CD4-positive, alpha-beta memory T cell (primary cell): ENCODE results near the gene VPS13D. TPM values are rescaled to one million over a fixed set of nuclear protein-coding genes. Genes with fewer than 3 reads are reported as not detected.

Experiments used
- CTCF ChIA-PET: fragments of 350-600 bp; sonication (Branson Sonifier 250); formaldehyde crosslinking; loops from one replicate; lab custom pipeline; 2021; ENCODE audit warnings: inconsistent platforms; ENCODE audit not compliant: partially characterized antibody; lab: Charles Lee
- POLR2A ChIA-PET: fragments of 350-600 bp; sonication (Branson Sonifier 250); formaldehyde crosslinking; loops from one replicate; lab custom pipeline; 2021; ENCODE audit not compliant: partially characterized antibody; lab: Charles Lee
- DNase-seq, 5 donors: peaks; one replicate each; pipeline versions ENCODE4 v3.0.0 to v3.0.0-alpha.2; 2020 to 2022; ENCODE audit warnings: mixed read lengths in 1 of 5
- H3K27ac ChIP-seq: one replicate; pipeline ENCODE4 v1.7.0; 2013; ENCODE audit warnings: low read depth, low read length
- H3K27me3 ChIP-seq: 2 replicates; pipeline ENCODE4 v1.7.0; 2013; ENCODE audit warnings: mild to moderate bottlenecking, low read length, moderate library complexity; ENCODE audit not compliant: insufficient read depth
- H3K36me3 ChIP-seq: 2 replicates; pipeline ENCODE4 v1.7.0; 2013; ENCODE audit warnings: mild to moderate bottlenecking, low read length, moderate library complexity; ENCODE audit not compliant: insufficient read depth
- H3K4me1 ChIP-seq: 2 replicates; pipeline ENCODE4 v1.7.0; 2013; ENCODE audit warnings: mild to moderate bottlenecking, low read length, moderate library complexity; ENCODE audit not compliant: insufficient read depth
- H3K4me3 ChIP-seq, 2 donors: one replicate each; pipeline ENCODE4 v1.7.0; 2013; ENCODE audit warnings: low read length in 2 of 2, mild to moderate bottlenecking in 1 of 2
- H3K9me3 ChIP-seq, 2 donors: one replicate each; pipeline ENCODE4 v1.7.0; 2013; ENCODE audit warnings: low read length in 2 of 2, control low read depth in 1 of 2; ENCODE audit not compliant: control insufficient read depth in 1 of 2
- H3K27ac Mint-ChIP-seq, 7 donors: one replicate each; pipeline ENCODE4 v1.8.0; 2020 to 2021; ENCODE audit warnings: mixed read lengths in 7 of 7, mild to moderate bottlenecking in 6 of 7, inconsistent platforms in 3 of 7, moderate library complexity in 3 of 7
- H3K27me3 Mint-ChIP-seq, 2 donors: one replicate each; pipeline ENCODE4 v1.8.0; 2020 to 2021; ENCODE audit warnings: mixed read lengths in 2 of 2
- H3K36me3 Mint-ChIP-seq, 2 donors: one replicate each; pipeline ENCODE4 v1.8.0; 2020 to 2021; ENCODE audit warnings: mixed read lengths in 2 of 2, inconsistent platforms in 1 of 2, mild to moderate bottlenecking in 1 of 2
- H3K4me1 Mint-ChIP-seq, 4 donors: one replicate each; pipeline ENCODE4 v1.8.0; 2020 to 2021; ENCODE audit warnings: mixed read lengths in 4 of 4, mild to moderate bottlenecking in 1 of 4
- H3K4me3 Mint-ChIP-seq, 8 donors: one replicate each; pipeline ENCODE4 v1.8.0; 2020 to 2021; ENCODE audit warnings: mixed read lengths in 8 of 8, mild to moderate bottlenecking in 7 of 8, moderate library complexity in 6 of 8, inconsistent platforms in 3 of 8
- H3K9me3 Mint-ChIP-seq, 8 donors: one replicate each; pipeline ENCODE4 v1.8.0; 2020 to 2021; ENCODE audit warnings: mixed read lengths in 8 of 8, mild to moderate bottlenecking in 5 of 8, inconsistent platforms in 3 of 8, moderate library complexity in 1 of 8
- intact Hi-C: fragments of 100-400 bp; cut with micrococcal nuclease; formaldehyde crosslinking; loops from one replicate; pipeline ENCODE4 v1.15.1; 2023
- polyA plus RNA-seq, 2 donors: library from polyadenylated mRNA; unstranded; fragments of 300-500 nt; fragmentation: Illumina TruSeq; gene quantifications; one replicate each; pipeline ENCODE4 v1.2.3, GENCODE V29; 2021
- total RNA-seq, 2 experiments: library from RNA; stranded (reverse); gene quantifications; one replicate each; pipeline ENCODE4 v1.2.3, GENCODE V29; 2021

VPS13D gene
- total and polyA plus RNA-seq, 4 experiments from 2014 or later: 10.2 to 96.3 (median 52.5) TPM

DNA sequence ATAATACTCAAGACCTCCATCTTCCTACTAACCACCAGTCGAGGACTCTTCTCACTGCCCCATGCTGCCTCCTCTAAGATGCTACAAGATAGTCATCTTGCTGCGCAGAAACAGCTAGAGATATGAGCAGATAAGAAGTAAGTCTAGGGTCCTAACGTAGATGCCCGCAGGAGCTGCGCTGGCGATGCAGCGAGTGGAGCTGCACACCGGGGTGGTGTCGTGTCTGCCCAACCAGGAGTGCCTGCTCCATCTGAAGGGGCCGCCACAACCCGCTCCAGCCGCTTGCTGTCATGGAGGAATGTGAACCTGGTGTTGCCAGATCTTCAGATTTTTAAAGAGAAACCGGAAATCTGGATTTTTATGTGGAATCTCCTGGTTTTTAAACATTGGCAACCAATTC is 175.1 kb downstream of the VPS13D start:
- Mint-ChIP-seq H3K27me3 (no peaks in the 10 kb centered on the region), H3K36me3 (peaks cover 72 to 81% of the 10 kb centered on the region in 2 donors), H3K4me3 (no peak overlapping the region), H3K4me1 (peaks cover 0 to 13% (median 9%) of the 10 kb centered on the region in 4 donors), H3K27ac (peak overlapping the region in 2 of 7 donors; percentile 15 to 32), H3K9me3 (peaks cover 0 to 7% (median 3%) of the 10 kb centered on the region in 8 donors)
- Histone ChIP-seq H3K27me3 (no peaks in the 10 kb centered on the region), H3K27ac (no peak overlapping the region), H3K4me3 (no peak overlapping the region), H3K9me3 (no peaks in the 10 kb centered on the region), H3K4me1 (no peaks in the 10 kb centered on the region), H3K36me3 (peaks cover 39% of the 10 kb centered on the region)
- POLR2A ChIA-PET: no interaction called here
- DNase-seq: no peak
- CTCF ChIA-PET: no interaction called here
- intact Hi-C loops: loop anchor here (5.0 kb wide), 1 partner anchor 107 kb away; no protein-coding TSS in a partner anchor

DNA sequence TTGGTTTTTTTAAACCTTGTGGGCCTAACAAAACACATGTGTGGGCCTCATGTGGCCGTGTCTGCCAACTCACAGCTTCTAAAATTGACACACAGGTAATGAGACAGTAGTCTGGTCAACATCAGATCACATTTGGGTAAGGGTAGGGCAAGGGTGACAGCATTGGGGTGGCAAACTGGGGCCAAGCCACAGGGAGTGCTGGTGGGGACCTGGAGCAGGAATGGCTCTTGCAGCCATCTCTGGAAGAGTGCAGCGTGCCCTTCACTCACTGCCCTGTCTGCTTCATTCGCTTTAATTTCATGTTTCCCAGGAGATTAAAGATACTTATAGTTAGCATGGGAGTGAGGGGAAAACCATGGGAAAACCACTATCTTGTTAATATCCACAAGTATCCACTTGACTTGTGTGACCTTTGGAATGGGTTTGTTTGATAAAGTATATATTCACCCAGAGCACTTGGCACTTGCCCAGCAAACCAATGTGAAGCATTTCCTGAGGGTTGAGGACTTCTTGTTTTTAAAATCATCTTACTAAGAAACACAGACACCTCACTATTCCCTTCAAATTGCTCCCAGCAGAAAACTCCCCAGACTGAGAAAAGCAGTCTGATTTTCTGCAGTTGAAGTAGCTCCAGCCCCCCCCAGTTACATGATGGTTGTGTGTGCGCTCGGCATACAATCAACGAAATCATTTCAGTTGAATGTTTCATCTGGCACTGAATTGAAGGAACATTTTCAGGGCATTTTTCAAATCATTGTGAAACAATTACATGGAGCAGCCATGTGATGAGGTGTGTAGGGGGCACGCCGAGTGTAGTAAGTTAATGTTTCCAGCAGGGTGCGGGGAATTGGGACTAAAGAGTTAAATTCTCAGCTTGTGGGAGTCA is 175.7 kb downstream of the VPS13D start:
- CTCF ChIA-PET: no interaction called here
- intact Hi-C loops: loop anchor here (5.0 kb wide), 1 partner anchor 107 kb away; no protein-coding TSS in a partner anchor

DNA sequence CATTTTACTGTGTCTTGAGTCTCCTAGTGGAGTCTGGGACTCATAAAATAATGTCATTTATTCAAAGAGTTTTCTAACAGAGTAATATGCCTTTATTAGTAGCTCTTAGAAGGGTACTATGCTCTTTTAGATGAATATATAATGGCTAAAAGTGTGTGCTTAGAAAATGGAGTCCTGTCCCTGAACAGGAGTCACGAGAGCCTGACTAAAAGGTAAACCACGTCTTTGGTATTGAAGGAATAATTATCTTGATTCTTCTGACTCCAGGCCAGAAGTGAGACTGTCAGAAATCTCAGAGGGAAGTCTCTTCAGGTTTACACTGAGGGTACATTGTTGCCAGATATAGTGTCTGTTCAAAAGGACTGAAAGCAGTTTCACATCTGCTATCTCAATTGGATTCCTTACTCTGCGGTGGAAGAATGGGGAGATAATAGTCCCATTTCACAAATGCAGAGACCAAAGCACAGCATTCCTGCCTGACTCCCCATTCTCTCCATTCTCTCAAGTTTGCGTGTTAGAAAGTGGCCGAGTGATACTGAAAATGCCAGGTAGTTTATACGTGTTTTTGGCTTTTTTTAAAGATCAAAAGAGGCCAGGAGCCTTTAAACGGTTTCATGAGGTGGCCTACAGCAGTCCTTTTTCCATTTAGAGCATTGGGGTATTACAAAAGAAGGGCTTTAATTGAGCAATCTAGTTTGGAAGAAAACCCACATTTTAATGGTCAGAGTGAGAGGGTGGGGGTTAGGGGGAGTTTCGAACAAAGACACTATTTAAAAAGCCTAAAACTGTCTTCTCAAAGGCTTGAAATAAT is 176.6 kb downstream of the VPS13D start:
- Histone ChIP-seq H3K9me3 (no peaks in the 10 kb centered on the region), H3K27me3 (no peaks in the 10 kb centered on the region), H3K36me3 (peaks cover 33% of the 10 kb centered on the region), H3K4me1 (no peaks in the 10 kb centered on the region), H3K27ac (no peak overlapping the region), H3K4me3 (no peak overlapping the region)
- Mint-ChIP-seq H3K4me3 (no peak overlapping the region), H3K36me3 (peaks cover 70 to 83% of the 10 kb centered on the region in 2 donors), H3K27me3 (no peaks in the 10 kb centered on the region), H3K4me1 (peaks cover 0 to 10% (median 8%) of the 10 kb centered on the region in 4 donors), H3K9me3 (peaks cover 0 to 9% (median 8%) of the 10 kb centered on the region in 8 donors), H3K27ac (peak overlapping the region in 2 of 7 donors; percentile 19 to 51)
- ChIA-PET CTCF (interaction anchor here (0.9 to 3.5 kb wide), 11 partner anchors 11 to 252 kb away, joined by 3 to 28 read pairs (median 5); partner anchors contain the start of gene DHRS3), POLR2A (interaction anchor here (1.3 to 2.3 kb wide), 2 partner anchors 21 to 104 kb away, joined by 5 to 15 read pairs; no protein-coding TSS in a partner anchor)
- intact Hi-C loops: loop anchor here (1.0 to 5.0 kb wide), 4 partner anchors 42 to 253 kb away; no protein-coding TSS in a partner anchor
- DNase-seq: no peak

More for the DNA sequence above, 175.7 kb downstream of the VPS13D start:
- peaks cover 72 to 82% of the 10 kb centered on the region in 2 donors for H3K36me3 Mint-ChIP-seq
- Histone ChIP-seq H3K4me3 (no peak overlapping the region), H3K9me3 (no peaks in the 10 kb centered on the region), H3K4me1 (no peaks in the 10 kb centered on the region), H3K27ac (no peak overlapping the region), H3K36me3 (peaks cover 33% of the 10 kb centered on the region), H3K27me3 (no peaks in the 10 kb centered on the region)
- POLR2A ChIA-PET: no interaction called here
- H3K27me3 Mint-ChIP-seq: no peaks in the 10 kb centered on the region
- H3K4me3 Mint-ChIP-seq: no peak overlapping the region
- H3K27ac Mint-ChIP-seq: peak overlapping the region in 4 of 7 donors; percentile 15 to 75 (median 35)
- DNase-seq: no peak
- H3K4me1 Mint-ChIP-seq: peaks cover 0 to 10% (median 8%) of the 10 kb centered on the region in 4 donors
- peaks cover 0 to 9% (median 8%) of the 10 kb centered on the region in 8 donors for H3K9me3 Mint-ChIP-seq

DNA sequence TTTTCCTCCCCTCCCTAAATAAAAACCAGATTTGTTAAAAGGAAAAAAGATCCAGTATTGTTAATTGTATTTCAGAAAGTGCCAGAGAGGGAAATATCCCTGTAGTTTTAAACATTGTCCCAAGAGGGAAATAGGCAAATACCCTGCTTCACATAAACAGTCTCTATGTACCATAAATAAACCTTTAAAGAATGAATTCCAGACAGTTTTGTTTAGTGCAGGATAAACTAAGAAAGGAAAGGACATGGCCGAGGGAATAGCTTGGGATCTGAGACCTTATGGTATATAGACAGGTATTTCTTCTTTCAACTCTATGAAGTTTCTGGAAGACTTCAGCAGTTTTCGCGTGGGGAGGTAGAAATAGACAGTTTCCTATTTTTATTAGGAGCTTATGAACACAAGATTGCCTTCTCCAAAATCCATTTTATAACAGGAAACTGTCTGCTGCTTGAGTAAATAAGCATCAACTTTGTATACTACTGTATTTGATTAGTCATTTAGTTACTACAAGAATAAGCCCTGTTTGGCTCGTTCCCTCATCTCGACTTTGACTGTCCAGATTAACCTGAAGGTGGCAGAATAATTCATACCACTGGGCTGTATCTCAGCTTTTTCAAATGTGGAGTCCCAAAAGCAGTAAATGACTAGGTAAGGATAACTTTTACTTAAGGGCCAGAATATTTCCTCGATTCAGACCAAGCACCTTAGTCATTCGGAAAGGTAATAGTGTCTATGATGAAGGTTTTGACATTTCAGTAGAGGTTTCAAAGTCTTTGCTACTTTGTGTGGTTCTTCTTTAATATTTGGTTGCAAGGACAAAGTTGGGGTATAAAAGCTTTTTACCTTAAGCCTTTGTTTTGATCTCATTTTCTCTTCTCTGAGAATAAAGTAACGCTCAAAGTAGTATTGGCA is 177.5 kb downstream of the VPS13D start:
- Mint-ChIP-seq H3K9me3 (peaks cover 0 to 9% (median 8%) of the 10 kb centered on the region in 8 donors), H3K4me3 (no peak overlapping the region), H3K27ac (peak overlapping the region in 2 of 7 donors; percentile 58 to 72), H3K36me3 (peaks cover 69 to 88% of the 10 kb centered on the region in 2 donors), H3K4me1 (peaks cover 0 to 10% (median 8%) of the 10 kb centered on the region in 4 donors), H3K27me3 (no peaks in the 10 kb centered on the region)
- intact Hi-C loops: loop anchor here (1.0 to 5.0 kb wide), 4 partner anchors 41 to 252 kb away; no protein-coding TSS in a partner anchor
- Histone ChIP-seq H3K27ac (no peak overlapping the region), H3K4me1 (no peaks in the 10 kb centered on the region), H3K9me3 (no peaks in the 10 kb centered on the region), H3K36me3 (peaks cover 28% of the 10 kb centered on the region), H3K27me3 (no peaks in the 10 kb centered on the region), H3K4me3 (no peak overlapping the region)
- POLR2A ChIA-PET: interaction anchor here (1.2 to 3.3 kb wide), 5 partner anchors 21 to 212 kb away, joined by 3 to 15 read pairs (median 5); partner anchors contain the start of gene DHRS3
- DNase-seq: peak in 3 of 5 donors; percentile 25 to 31 (median 27)
- CTCF ChIA-PET: interaction anchor here (0.5 to 3.5 kb wide), 19 partner anchors 11 to 389 kb away, joined by 3 to 28 read pairs (median 4); partner anchors contain the start of gene DHRS3

- Histone ChIP-seq H3K36me3 (peaks cover 22% of the 10 kb centered on the region), H3K4me1 (no peaks in the 10 kb centered on the region), H3K27ac (no peak overlapping the region), H3K27me3 (no peaks in the 10 kb centered on the region), H3K4me3 (no peak overlapping the region), H3K9me3 (no peaks in the 10 kb centered on the region)
- peaks cover 0 to 9% (median 8%) of the 10 kb centered on the region in 8 donors for H3K9me3 Mint-ChIP-seq
- POLR2A ChIA-PET: interaction anchor here (1.2 to 3.3 kb wide), 6 partner anchors 22 to 211 kb away, joined by 3 to 15 read pairs (median 4); partner anchors contain the start of gene DHRS3
- intact Hi-C loops: loop anchor here (1.0 to 5.0 kb wide), 4 partner anchors 40 to 251 kb away; no protein-coding TSS in a partner anchor
- H3K27me3 Mint-ChIP-seq: no peaks in the 10 kb centered on the region
- H3K27ac Mint-ChIP-seq: peak overlapping the region in 1 of 7 donors; percentile 7
- H3K36me3 Mint-ChIP-seq: peaks cover 69 to 88% of the 10 kb centered on the region in 2 donors
- H3K4me3 Mint-ChIP-seq: no peak overlapping the region
- CTCF ChIA-PET: interaction anchor here (0.5 to 3.5 kb wide), 17 partner anchors 10 to 389 kb away, joined by 3 to 28 read pairs (median 4); partner anchors contain the start of gene DHRS3
- no peak for DNase-seq
- peaks cover 0 to 10% (median 8%) of the 10 kb centered on the region in 4 donors for H3K4me1 Mint-ChIP-seq
Observed at GRCh38 chr1:12407962-12408454, 178.2 kb downstream of the VPS13D start.
